H54 (cell line): ENCODE results near the gene LYVE1.
"Not testable (repeated sequence)": the region's sequence is repeated elsewhere in the genome, so short reads cannot be mapped to it uniquely, and the experiment has no call there.

Experiments used
- DNase-seq: peaks from one replicate; pipeline ENCODE4 v3.0.0; 2011; ENCODE audit warnings: low spot score, mixed read lengths; ENCODE audit not compliant: insufficient read length
- FAIRE-seq: peaks from 3 replicates; lab custom pipeline; 2011; peaks lifted over from hg19 to GRCh38; lab: Jason Lieb, UNC
- POLR2A ChIP-seq: IDR thresholded peaks from 2 replicates; pipeline ENCODE4 v1.6.1; 2011; ENCODE audit warnings: low read depth, mild to moderate bottlenecking, low read length

LYVE1 gene

DNA sequence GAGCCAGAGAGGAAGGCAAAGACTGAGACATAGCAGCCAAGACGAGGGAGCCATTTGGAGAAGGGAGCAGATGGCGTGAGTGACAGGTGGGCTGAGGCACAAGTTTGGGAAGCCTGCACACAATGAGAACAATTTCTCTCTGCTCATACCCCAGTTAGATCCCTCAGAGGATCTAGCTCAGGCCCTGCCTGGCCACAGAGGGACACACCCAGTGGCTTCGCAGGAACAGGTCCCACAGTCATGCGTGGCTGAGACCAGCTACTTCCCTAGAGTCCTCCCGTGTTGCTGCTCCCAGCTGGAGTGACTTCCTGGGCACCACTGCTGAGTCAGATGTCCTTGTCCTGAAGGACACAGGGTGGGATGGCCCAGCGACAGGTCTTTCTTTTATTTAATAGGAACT lies 33.4 kb upstream of the LYVE1 start:
- no peak for FAIRE-seq
- no peak for TF ChIP-seq POLR2A
- no peak for DNase-seq

DNA sequence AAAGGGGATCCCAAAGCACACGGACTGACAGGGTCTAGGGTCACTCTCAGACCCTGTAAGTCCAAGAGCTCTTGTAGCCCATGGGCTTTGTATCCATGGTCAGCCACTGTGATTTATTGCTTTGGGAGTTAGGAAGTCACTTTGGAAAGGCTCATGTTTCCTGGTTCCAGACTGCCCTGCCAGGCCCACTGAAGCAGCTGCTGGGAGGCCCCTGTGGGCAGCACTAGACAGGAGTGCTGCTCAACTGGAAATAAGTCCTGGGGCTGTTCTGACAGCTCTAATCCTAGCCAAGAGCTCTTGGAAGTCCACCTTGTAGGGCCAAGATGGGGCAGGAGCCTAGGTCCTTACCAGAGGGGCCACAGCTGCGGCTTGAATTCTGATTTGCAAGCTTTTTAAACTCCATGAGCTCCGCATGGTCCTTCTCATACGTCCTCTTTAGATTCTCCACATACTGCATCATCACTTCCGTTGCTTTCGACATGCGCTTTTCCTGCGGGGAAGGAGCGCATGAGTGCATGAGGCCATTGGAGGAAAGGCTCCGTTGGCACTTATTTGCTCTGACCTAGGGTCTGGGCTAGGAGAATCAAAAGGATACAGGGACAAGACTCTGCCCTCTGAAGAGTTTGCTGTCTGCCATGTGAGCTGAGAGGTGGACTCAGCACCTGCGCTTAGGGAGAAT lies 32.2 kb upstream of the LYVE1 start:
- no peak for FAIRE-seq
- no peak for TF ChIP-seq POLR2A

DNA sequence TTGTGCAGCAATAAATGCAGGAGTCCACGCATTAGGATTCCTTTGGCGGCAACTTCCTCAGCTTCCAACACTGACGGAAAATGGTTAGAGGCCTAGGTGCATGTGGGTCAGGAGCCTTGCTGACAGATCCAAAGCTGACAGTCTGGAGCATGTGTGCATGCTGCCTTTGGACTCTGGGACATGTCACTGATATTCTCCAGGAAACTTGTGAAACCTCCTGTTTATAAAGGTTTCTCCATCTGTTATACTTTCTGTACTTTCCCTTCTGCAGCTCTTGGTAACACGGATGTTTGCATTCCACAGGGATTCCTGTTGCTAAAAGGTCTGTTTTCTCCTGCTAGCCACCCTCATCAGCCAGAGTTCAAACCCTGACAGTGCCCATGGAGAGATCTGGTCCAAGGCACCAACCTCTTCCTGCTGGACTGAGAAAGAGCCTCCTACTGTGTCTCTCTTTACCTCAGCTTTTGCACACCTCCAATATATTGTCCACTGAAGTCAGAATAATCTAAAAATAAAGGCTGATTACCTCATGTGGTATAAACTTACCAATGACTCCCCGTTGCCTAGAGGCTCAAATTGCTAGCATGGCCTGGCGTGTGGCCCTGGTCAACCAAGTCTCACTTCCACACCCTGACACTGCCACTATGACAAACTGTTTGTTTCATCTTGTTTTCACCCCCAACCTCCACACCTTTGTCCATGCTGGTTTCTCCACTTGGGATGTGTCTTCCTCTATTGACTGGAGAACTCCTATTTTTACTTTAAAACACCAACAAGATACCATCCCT lies 31.1 kb upstream of the LYVE1 start:
- DNase-seq (no peak), FAIRE-seq (no peak)
- TF ChIP-seq POLR2A = no peak

More for the DNA sequence above, 32.2 kb upstream of the LYVE1 start:
- no peak for DNase-seq

GRCh38 chr11:10598816-10599215 lies 30.4 kb upstream of the LYVE1 start:
- DNase-seq (no peak), FAIRE-seq (no peak)
- no peak for TF ChIP-seq POLR2A

GRCh38 chr11:10597877-10598351 lies 29.4 kb upstream of the LYVE1 start:
- no peak for DNase-seq
- TF ChIP-seq POLR2A = no peak
- no peak for FAIRE-seq

GRCh38 chr11:10595840-10596239 lies 27.4 kb upstream of the LYVE1 start:
- not testable (repeated sequence) for DNase-seq, FAIRE-seq

DNA sequence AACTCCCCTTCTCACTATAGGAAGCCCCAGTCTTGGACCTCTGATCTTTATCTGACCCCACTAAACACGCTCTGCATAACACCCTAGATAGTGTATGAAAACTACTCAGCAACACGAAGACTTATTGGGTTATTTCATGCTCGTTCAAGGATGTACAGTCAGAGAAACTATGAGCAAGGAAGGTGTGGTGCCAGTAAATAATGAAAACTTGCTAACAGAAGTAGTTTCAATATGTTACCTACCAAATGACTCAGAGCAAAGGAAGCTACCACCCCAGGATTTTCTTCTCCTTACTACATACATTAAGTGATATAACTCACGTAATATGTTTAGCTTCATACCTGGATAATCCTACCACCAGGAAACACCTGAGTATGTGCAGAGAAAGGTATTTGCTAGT lies 25.9 kb upstream of the LYVE1 start:
- no peak for TF ChIP-seq POLR2A
- DNase-seq (no peak), FAIRE-seq (no peak)

- TF ChIP-seq POLR2A = no peak
- DNase-seq = peak; percentile 23
- FAIRE-seq = no peak
These were observed 23.9 kb upstream of the LYVE1 start for GRCh38 chr11:10592331-10592730.

- FAIRE-seq (no peak), DNase-seq (no peak)
- TF ChIP-seq POLR2A = no peak
These were observed 23.3 kb upstream of the LYVE1 start for GRCh38 chr11:10591741-10592140.

- no peak for TF ChIP-seq POLR2A
- DNase-seq (no peak), FAIRE-seq (no peak)
These were observed 21.9 kb upstream of the LYVE1 start for GRCh38 chr11:10590218-10590915.

DNA sequence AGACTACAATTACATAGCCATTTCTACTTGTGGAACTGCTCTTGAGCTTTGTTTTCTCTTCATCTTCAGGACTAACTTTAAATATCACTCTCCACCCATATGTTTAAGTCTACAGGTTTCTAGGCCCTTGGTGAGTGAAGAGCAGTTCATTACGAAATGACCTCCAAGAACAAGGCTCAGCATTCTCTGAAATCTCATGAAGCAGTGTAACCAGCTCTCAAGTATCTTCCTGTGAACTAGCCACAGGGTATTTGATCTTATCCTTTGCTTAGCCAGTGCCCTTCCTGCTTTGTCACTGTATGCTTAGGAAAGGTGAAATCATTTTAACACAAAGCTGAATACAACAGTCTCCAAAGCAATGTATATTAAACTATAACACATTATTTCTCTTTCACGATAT lies 20.4 kb upstream of the LYVE1 start:
- DNase-seq (no peak), FAIRE-seq (no peak)
- TF ChIP-seq POLR2A = no peak

DNA sequence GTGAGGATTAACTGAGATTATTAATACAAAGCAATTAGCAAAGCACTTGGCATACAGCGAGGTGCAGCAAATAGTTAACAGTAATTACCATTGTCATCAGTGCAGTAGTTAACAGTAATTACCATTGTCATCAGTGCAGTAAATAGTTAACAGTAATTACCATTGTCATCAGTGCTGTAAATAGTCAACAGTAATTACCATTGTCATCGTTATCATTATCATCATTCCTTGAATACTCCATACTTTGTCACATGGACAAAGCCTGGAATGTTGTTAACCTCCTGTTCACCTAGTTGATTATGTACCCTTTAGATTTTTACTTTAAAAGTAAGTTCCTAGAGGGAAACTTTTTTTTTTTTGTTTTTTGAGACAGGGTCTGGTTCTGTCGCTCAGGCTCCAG lies 19.5 kb upstream of the LYVE1 start:
- FAIRE-seq = no peak
- DNase-seq = no peak
- no peak for TF ChIP-seq POLR2A

GRCh38 chr11:10587388-10587787 lies 18.9 kb upstream of the LYVE1 start:
- no peak for TF ChIP-seq POLR2A
- no peak for DNase-seq
- FAIRE-seq = no peak

DNA sequence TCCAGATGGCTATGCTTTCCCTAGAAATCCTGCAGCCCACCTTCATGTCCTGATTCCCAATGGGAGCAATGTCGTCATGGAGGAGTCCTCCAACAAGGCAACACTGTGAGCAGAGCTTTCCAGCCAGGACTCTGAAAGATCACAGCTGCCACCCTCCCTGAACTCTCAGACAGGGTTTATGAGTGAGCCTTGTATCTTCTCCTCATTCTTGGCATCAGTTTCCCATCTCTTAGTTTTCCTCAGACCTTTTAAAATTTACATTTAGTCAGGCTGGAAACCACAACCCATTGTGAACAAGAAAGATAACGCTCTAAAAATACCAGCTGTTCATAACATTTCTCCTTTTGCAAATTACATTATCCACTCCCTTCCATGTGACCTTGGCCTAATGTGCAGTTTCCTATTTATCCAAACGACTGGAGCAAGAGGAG lies 15.6 kb upstream of the LYVE1 start:
- DNase-seq (no peak), FAIRE-seq (no peak)
- TF ChIP-seq POLR2A = no peak
